GM12864 (cell line): ENCODE data around the gene CFAP92.

Experiments used
- DNase-seq: peaks from one replicate; pipeline ENCODE4 v3.0.0-alpha.2; 2011; ENCODE audit warnings: low read depth
- H3K4me3 ChIP-seq: 2 replicates; pipeline ENCODE4 v1.5.1; 2011; ENCODE audit warnings: mild to moderate bottlenecking, low read depth, low read length, control low read depth
- CTCF ChIP-seq: IDR thresholded peaks from 2 replicates; pipeline ENCODE4 v1.5.1; 2011; ENCODE audit warnings: low read depth, mild to moderate bottlenecking, moderate library complexity, low read length, control low read depth, inconsistent platforms; ENCODE audit errors: missing control alignments

CFAP92 gene

DNA sequence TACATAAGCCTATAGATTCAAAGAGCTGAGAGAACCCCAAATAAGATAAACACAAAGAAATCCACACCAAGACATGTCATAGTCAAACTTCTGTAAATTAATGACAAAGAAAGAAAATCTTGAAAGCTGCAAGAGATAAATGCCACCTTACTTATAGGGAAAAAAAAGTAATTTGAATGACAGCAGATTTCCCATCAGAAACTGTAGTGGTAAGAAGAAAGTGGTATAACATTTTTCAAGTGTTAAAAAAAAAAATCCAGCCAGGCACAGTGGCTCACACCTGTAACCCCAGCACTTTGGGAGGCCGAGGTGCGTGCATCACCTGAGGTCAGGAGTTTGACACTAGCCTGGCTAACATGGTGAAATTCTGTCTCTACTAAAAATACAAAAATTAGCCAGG is 37.4 kb downstream of the CFAP92 start:
- H3K4me3 ChIP-seq: no peak overlapping the region
- TF ChIP-seq CTCF: no peak
- no peak for DNase-seq

GRCh38 chr3:128950223-128950938 is 43.5 kb downstream of the CFAP92 start:
- DNase-seq: no peak
- no peak for TF ChIP-seq CTCF
- no peak overlapping the region for H3K4me3 ChIP-seq

DNA sequence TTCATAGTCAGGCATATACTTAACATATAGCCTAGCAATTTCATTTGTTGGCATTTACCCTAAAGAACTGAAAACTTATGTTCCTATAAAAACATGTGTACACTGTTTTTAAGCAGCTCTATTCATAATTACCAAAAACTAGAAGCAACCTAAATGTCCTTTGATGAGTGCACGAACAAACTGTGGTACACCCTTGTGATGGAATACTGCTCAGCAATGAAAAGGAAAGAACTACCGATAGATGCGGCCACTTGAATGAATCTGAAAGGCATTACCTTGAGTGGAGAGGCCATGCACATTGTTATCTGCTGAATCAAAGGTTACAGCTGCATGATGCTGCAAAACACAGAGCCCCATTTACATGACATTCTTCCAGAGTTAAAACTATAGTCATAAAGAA is 44.7 kb downstream of the CFAP92 start:
- TF ChIP-seq CTCF: no peak
- H3K4me3 ChIP-seq: no peak overlapping the region
- DNase-seq: no peak

GRCh38 chr3:128946411-128946810 is 47.5 kb downstream of the CFAP92 start:
- H3K4me3 ChIP-seq: no peak overlapping the region
- no peak for TF ChIP-seq CTCF
- DNase-seq: no peak

- no peak for TF ChIP-seq CTCF
- H3K4me3 ChIP-seq: no peak overlapping the region
- no peak for DNase-seq
These were observed 48.0 kb downstream of the CFAP92 start for GRCh38 chr3:128945878-128946175.

DNA sequence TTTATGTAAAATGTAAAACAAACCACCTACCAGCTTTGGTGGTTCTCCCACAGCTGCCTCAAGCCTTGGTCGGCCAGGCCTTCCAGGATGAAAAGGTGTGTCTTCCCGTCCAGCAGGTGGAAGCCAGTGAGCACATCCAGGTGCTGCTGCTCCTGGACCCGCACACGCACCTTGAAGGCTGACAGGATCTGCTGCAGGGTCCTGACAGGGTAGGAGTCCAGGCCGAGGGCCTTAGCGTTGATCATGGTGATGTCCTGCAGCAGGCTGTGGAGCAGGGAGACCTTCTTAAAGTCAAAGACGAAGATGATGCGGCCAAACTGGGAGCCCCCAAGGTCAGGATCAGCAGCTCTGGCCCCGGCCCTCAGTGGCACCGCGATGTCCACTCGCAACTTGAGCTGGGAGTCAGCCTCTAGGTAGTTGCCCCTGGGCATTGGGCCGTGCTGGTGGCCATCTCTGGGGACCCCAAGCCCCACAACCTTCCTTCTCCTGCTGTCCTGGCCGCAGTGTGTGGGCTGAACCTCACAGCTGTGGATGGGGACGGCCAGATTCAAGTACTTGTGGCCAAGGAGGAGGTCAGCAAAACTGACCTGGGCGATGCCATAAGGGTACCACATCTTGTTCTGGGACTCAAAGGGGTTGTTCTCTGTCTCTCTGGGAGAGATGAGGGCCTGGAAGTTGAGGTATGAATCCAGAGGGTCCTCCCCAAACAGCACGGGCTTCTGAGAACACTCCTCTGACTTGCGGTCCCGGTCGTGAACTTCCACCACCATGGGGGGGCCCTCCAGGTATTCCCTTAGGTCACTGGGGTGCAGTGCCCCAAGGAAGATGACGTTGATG is 48.6 kb downstream of the CFAP92 start:
- no peak for TF ChIP-seq CTCF
- no peak for DNase-seq
- no peak overlapping the region for H3K4me3 ChIP-seq
